ENCODE measurements around the gene HARS2.
"Not testable (repeated sequence)": the region's sequence is repeated elsewhere in the genome, so short reads cannot be mapped to it uniquely, and the experiment has no call there.

Gene HARS2

GRCh38 chr5:140710899-140711552 lies 19.8 kb downstream of the HARS2 start:
- peak overlapping the region; percentile 67 for H3K4me3 ChIP-seq (replicated peaks; ENCODE audit: low read depth, low read length)
- TF ChIP-seq CTCF (IDR thresholded peaks at IDR 0.05; ENCODE audit: insufficient read depth, low read length, poor library complexity, severe bottlenecking) = no peak
- H3K36me3 ChIP-seq (ENCODE audit: control insufficient read depth, insufficient read depth, low read length) = peaks cover 1% of the 10 kb centered on the region; the same call in 1 of the 2 replicates
- peak; percentile 89 for DNase-seq (ENCODE audit: extremely low read depth, insufficient read length)
- H3K27me3 ChIP-seq (replicated peaks; ENCODE audit: control insufficient read depth, insufficient read depth, low read length) = no peaks in the 10 kb centered on the region

- H3K4me3 ChIP-seq (replicated peaks; ENCODE audit: low read depth, low read length) = no peak overlapping the region
- H3K36me3 ChIP-seq (ENCODE audit: control insufficient read depth, insufficient read depth, low read length) = no peaks in the 10 kb centered on the region; the same call in 1 of the 2 replicates
- TF ChIP-seq CTCF (IDR thresholded peaks at IDR 0.05; ENCODE audit: insufficient read depth, low read length, poor library complexity, severe bottlenecking) = no peak
- no peaks in the 10 kb centered on the region for H3K27me3 ChIP-seq (replicated peaks; ENCODE audit: control insufficient read depth, insufficient read depth, low read length)
- DNase-seq (ENCODE audit: extremely low read depth, insufficient read length) = no peak
Observed at GRCh38 chr5:140711794-140712193, 20.5 kb downstream of the HARS2 start.

GRCh38 chr5:140713562-140714094 lies 22.4 kb downstream of the HARS2 start:
- Histone ChIP-seq H3K27me3 (replicated peaks; ENCODE audit: control insufficient read depth, insufficient read depth, low read length) (no peaks in the 10 kb centered on the region), H3K4me3 (replicated peaks; ENCODE audit: low read depth, low read length) (no peak overlapping the region), H3K36me3 (ENCODE audit: control insufficient read depth, insufficient read depth, low read length) (no peaks in the 10 kb centered on the region)
- DNase-seq (ENCODE audit: extremely low read depth, insufficient read length) = no peak
- no peak for TF ChIP-seq CTCF (IDR thresholded peaks at IDR 0.05; ENCODE audit: insufficient read depth, low read length, poor library complexity, severe bottlenecking)

- H3K27me3 ChIP-seq (replicated peaks; ENCODE audit: control insufficient read depth, insufficient read depth, low read length); H3K36me3 ChIP-seq (ENCODE audit: control insufficient read depth, insufficient read depth, low read length); DNase-seq (ENCODE audit: extremely low read depth, insufficient read length); H3K4me3 ChIP-seq (replicated peaks; ENCODE audit: low read depth, low read length): not testable (repeated sequence)
Observed at GRCh38 chr5:140716238-140716637, 25.0 kb downstream of the HARS2 start.

- TF ChIP-seq CTCF (IDR thresholded peaks at IDR 0.05; ENCODE audit: insufficient read depth, low read length, poor library complexity, severe bottlenecking) = no peak
- DNase-seq (ENCODE audit: extremely low read depth, insufficient read length) = no peak
- Histone ChIP-seq H3K4me3 (replicated peaks; ENCODE audit: low read depth, low read length) (peak overlapping the region; percentile 39), H3K27me3 (replicated peaks; ENCODE audit: control insufficient read depth, insufficient read depth, low read length) (no peaks in the 10 kb centered on the region), H3K36me3 (ENCODE audit: control insufficient read depth, insufficient read depth, low read length) (no peaks in the 10 kb centered on the region)
Observed at GRCh38 chr5:140718266-140718592, 27.0 kb downstream of the HARS2 start.

GRCh38 chr5:140720738-140721137 lies 29.5 kb downstream of the HARS2 start:
- not testable (repeated sequence) for DNase-seq (ENCODE audit: extremely low read depth, insufficient read length)

GRCh38 chr5:140721395-140721794 lies 30.1 kb downstream of the HARS2 start:
- DNase-seq (ENCODE audit: extremely low read depth, insufficient read length); H3K36me3 ChIP-seq (ENCODE audit: control insufficient read depth, insufficient read depth, low read length); H3K27me3 ChIP-seq (replicated peaks; ENCODE audit: control insufficient read depth, insufficient read depth, low read length); H3K4me3 ChIP-seq (replicated peaks; ENCODE audit: low read depth, low read length): not testable (repeated sequence)

More at GRCh38 chr5:140720738-140721137, 29.5 kb downstream of the HARS2 start:
- H3K4me3 ChIP-seq (replicated peaks; ENCODE audit: low read depth, low read length); H3K36me3 ChIP-seq (ENCODE audit: control insufficient read depth, insufficient read depth, low read length); H3K27me3 ChIP-seq (replicated peaks; ENCODE audit: control insufficient read depth, insufficient read depth, low read length): not testable (repeated sequence)

Data from GM06990 (cell line).